Trophoblast cell (in vitro differentiated cells and primary cell): Measurements from ENCODE around the gene PHC3.

ENCODE experiments used
- DNase-seq, 2 donors: peaks; one replicate each; pipeline ENCODE4 v3.0.0-alpha.2; 2016
- H2AFZ ChIP-seq: 2 replicates; pipeline ENCODE4 v1.6.1; 2013; ENCODE audit warnings: low read length, moderate library complexity, mild to moderate bottlenecking; ENCODE audit not compliant: insufficient read depth, poor library complexity
- H2AK5ac ChIP-seq: 2 replicates; pipeline ENCODE4 v1.6.1; 2013; ENCODE audit warnings: mild to moderate bottlenecking, low read length
- H2BK120ac ChIP-seq: 2 replicates; pipeline ENCODE4 v1.6.1; 2013; ENCODE audit warnings: low read length, mild to moderate bottlenecking, moderate library complexity; ENCODE audit not compliant: insufficient read depth, poor library complexity
- H2BK12ac ChIP-seq: 2 replicates; pipeline ENCODE4 v1.6.1; 2013; ENCODE audit warnings: mild to moderate bottlenecking, low read length, moderate library complexity
- H2BK5ac ChIP-seq: 2 replicates; pipeline ENCODE4 v1.6.1; 2013; ENCODE audit warnings: low read length, low read depth, moderate library complexity, mild to moderate bottlenecking; ENCODE audit not compliant: poor library complexity
- H3K14ac ChIP-seq: 2 replicates; pipeline ENCODE4 v1.6.1; 2013; ENCODE audit warnings: mild to moderate bottlenecking, low read length
- H3K18ac ChIP-seq: 2 replicates; pipeline ENCODE4 v1.6.1; 2013; ENCODE audit warnings: mild to moderate bottlenecking, low read length
- H3K23ac ChIP-seq: 2 replicates; pipeline ENCODE4 v1.6.1; 2013; ENCODE audit warnings: low read length
- H3K27ac ChIP-seq: 2 replicates; pipeline ENCODE4 v1.5.1; 2013; ENCODE audit warnings: low read depth, mild to moderate bottlenecking, inconsistent platforms, low read length, moderate library complexity
- H3K27me3 ChIP-seq: 2 replicates; pipeline ENCODE4 v1.6.1; 2013; ENCODE audit warnings: inconsistent platforms, mild to moderate bottlenecking, low read length, moderate library complexity; ENCODE audit not compliant: insufficient read depth
- H3K36me3 ChIP-seq, 2 experiments: 1 replicate in 1 of 2; 2 replicates in 1 of 2; pipeline ENCODE4 v1.6.1; 2013; ENCODE audit warnings: low read length in 2 of 2, mild to moderate bottlenecking in 2 of 2, moderate library complexity in 1 of 2; ENCODE audit not compliant: insufficient read depth in 2 of 2, control insufficient read depth in 1 of 2
- H3K4ac ChIP-seq: 2 replicates; pipeline ENCODE4 v1.6.1; 2013; ENCODE audit warnings: low read depth, mild to moderate bottlenecking, low read length, moderate library complexity
- H3K4me1 ChIP-seq, 2 experiments: 1 replicate in 1 of 2; 2 replicates in 1 of 2; pipeline ENCODE4 v1.6.1; 2013; ENCODE audit warnings: low read length in 2 of 2, mild to moderate bottlenecking in 2 of 2, moderate library complexity in 1 of 2; ENCODE audit not compliant: insufficient read depth in 2 of 2, control insufficient read depth in 1 of 2
- H3K4me2 ChIP-seq: 2 replicates; pipeline ENCODE4 v1.6.1; 2013; ENCODE audit warnings: inconsistent platforms, mild to moderate bottlenecking, low read length, moderate library complexity
- H3K4me3 ChIP-seq: 2 replicates; pipeline ENCODE4 v1.5.1; 2013; ENCODE audit warnings: mild to moderate bottlenecking, low read depth, low read length, inconsistent platforms
- H3K79me1 ChIP-seq: one replicate; pipeline ENCODE4 v1.6.1; 2013; ENCODE audit warnings: low read length
- H3K79me2 ChIP-seq: 2 replicates; pipeline ENCODE4 v1.6.1; 2013; ENCODE audit warnings: low read length, mild to moderate bottlenecking; ENCODE audit not compliant: control insufficient read depth, insufficient read depth, poor library complexity
- H3K9ac ChIP-seq: 2 replicates; pipeline ENCODE4 v1.6.1; 2013; ENCODE audit warnings: mild to moderate bottlenecking, low read length
- H3K9me3 ChIP-seq: 2 replicates; pipeline ENCODE4 v1.6.1; 2013; ENCODE audit warnings: low read depth, mild to moderate bottlenecking, control low read depth, inconsistent platforms, low read length; ENCODE audit not compliant: insufficient read depth
- H4K12ac ChIP-seq: 2 replicates; pipeline ENCODE4 v1.6.1; 2013; ENCODE audit warnings: low read depth, mild to moderate bottlenecking, low read length, moderate library complexity
- H4K8ac ChIP-seq: 2 replicates; pipeline ENCODE4 v1.6.1; 2013; ENCODE audit warnings: low read depth, mild to moderate bottlenecking, low read length, moderate library complexity
- H4K91ac ChIP-seq: one replicate; pipeline ENCODE4 v1.6.1; 2013; ENCODE audit warnings: low read depth, mild to moderate bottlenecking, low read length, moderate library complexity
- WGBS: extraction: QIAGEN DNeasy Blood & Tissue Kit; methylation state at CpG from one replicate; pipeline ENCODE4 v1.1.7; 2013; ENCODE audit warnings: missing lambda C conversion rate; ENCODE audit not compliant: insufficient read length, insufficient coverage; ENCODE audit errors: extremely low coverage; 5-methylcytosine and 5-hydroxymethylcytosine counted together

PHC3 gene

DNA sequence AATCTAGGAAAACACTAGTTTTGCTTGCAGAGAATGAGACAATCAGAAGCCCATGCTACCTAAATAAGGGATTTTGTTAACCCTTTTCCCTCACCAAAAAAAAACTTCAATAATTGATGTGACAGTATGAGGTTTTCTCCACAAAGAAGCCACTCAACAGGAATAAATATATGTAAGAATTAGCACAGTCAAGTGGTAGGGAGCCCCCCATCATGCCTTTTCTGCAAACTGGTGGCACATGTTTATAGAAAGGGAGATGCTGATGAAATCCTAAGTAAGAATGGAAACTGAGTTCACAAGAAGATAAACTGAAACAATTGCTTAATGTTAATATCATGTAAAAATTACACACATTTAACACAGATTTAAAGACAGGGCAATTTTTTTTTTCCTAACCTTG, 51.0 kb downstream of the PHC3 start:
- Histone ChIP-seq H3K79me1 (no peaks in the 10 kb centered on the region), H3K23ac (no peak overlapping the region), H3K36me3 (peaks cover 13% of the 10 kb centered on the region in 2 experiments), H4K8ac (no peak overlapping the region), H3K79me2 (no peaks in the 10 kb centered on the region), H2BK120ac (no peak overlapping the region), H3K14ac (no peak overlapping the region), H4K12ac (no peak overlapping the region), H3K9me3 (peaks cover 2% of the 10 kb centered on the region), H3K27ac (no peak overlapping the region), H3K9ac (no peak overlapping the region), H3K18ac (no peak overlapping the region), H2AFZ (no peak overlapping the region), H4K91ac (no peak overlapping the region), H3K4me2 (no peak overlapping the region), H2BK12ac (no peak overlapping the region), H3K27me3 (no peaks in the 10 kb centered on the region), H3K4me1 (no peaks in the 10 kb centered on the region), H3K4ac (no peak overlapping the region), H2BK5ac (no peak overlapping the region), H3K4me3 (no peak overlapping the region), H2AK5ac (no peak overlapping the region)
- no peak for DNase-seq

DNA sequence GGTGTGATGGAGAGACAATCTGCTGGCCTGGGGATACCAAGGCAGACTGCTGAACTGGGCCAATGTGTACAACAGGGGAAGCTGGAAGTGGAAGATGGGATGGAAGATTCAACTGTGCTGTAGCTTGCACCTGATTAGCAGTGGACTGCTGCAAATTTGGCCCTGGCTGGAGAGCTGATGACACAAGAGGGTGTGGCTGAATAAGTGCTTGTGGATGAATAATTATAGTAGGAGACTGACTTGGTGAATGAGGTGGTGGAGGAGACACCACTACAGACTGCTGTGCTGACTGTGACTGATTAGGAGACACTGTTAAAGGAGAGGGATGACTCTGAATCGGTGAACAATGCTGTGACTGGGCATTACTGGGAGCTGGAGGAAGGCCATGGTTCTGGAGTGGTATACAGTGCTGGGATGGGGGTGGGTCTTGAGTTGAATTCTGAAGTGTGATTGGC, 52.5 kb downstream of the PHC3 start:
- Histone ChIP-seq H4K8ac (no peak overlapping the region), H3K4me1 (no peaks in the 10 kb centered on the region), H3K4ac (no peak overlapping the region), H3K18ac (no peak overlapping the region), H3K79me1 (no peaks in the 10 kb centered on the region), H2BK120ac (no peak overlapping the region), H3K79me2 (no peaks in the 10 kb centered on the region), H2AK5ac (no peak overlapping the region), H3K27ac (no peak overlapping the region), H3K9ac (no peak overlapping the region), H3K14ac (no peak overlapping the region), H4K12ac (no peak overlapping the region), H2BK12ac (no peak overlapping the region), H2AFZ (no peak overlapping the region), H4K91ac (no peak overlapping the region), H3K4me3 (no peak overlapping the region), H3K23ac (peak overlapping the region; percentile 38), H3K4me2 (no peak overlapping the region), H3K36me3 (peaks cover 11 to 13% of the 10 kb centered on the region in 2 experiments), H2BK5ac (no peak overlapping the region), H3K9me3 (peaks cover 2% of the 10 kb centered on the region), H3K27me3 (no peaks in the 10 kb centered on the region)
- no peak for DNase-seq
- WGBS: no CpG with 5 or more reads among the region's 1 CpG

DNA sequence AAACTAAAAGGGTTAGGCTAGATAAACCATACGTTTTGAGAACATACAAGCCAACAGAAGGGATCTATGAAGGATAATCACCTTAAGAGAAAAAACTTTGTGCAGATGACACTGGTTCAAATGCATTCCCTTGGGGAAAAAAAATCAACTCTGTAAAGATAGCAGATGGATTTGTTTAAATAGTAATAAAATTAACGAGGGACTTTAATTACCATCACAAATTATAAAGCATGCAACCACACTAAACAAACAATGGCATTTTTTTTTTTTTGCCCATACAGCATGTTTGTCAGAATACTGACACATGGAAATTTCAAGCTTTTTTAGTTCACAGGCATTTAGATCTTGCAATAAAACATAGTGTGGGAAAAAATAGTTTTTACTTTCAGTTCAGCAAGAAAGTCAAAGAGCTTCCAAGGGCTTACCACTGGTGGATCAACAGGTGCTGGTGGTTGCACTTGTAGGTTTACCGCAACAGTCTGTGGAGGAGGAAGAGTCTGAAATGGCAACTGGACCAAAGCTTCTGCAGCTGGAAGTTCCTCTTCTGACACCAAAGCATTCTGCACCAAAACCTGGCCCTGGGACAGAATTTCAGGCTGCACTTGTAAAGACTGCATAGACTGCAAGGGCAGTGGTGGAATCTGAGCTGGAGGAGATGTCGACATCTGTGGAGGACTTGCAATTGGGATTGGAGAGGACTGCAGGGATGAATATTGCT, 53.1 kb downstream of the PHC3 start:
- Histone ChIP-seq H2BK12ac (no peak overlapping the region), H3K27me3 (no peaks in the 10 kb centered on the region), H3K9me3 (peaks cover 2% of the 10 kb centered on the region), H3K27ac (no peak overlapping the region), H2AK5ac (no peak overlapping the region), H4K91ac (no peak overlapping the region), H3K36me3 (peaks cover 11 to 13% of the 10 kb centered on the region in 2 experiments), H4K12ac (no peak overlapping the region), H4K8ac (no peak overlapping the region), H3K9ac (no peak overlapping the region), H3K4me3 (no peak overlapping the region), H3K14ac (no peak overlapping the region), H3K4ac (no peak overlapping the region), H3K23ac (no peak overlapping the region), H2BK5ac (no peak overlapping the region), H3K4me1 (no peaks in the 10 kb centered on the region), H2AFZ (no peak overlapping the region), H3K18ac (no peak overlapping the region), H3K79me1 (no peaks in the 10 kb centered on the region), H2BK120ac (no peak overlapping the region), H3K79me2 (no peaks in the 10 kb centered on the region), H3K4me2 (no peak overlapping the region)
- WGBS: no CpG with 5 or more reads among the region's 4 CpGs
- DNase-seq: no peak

DNA sequence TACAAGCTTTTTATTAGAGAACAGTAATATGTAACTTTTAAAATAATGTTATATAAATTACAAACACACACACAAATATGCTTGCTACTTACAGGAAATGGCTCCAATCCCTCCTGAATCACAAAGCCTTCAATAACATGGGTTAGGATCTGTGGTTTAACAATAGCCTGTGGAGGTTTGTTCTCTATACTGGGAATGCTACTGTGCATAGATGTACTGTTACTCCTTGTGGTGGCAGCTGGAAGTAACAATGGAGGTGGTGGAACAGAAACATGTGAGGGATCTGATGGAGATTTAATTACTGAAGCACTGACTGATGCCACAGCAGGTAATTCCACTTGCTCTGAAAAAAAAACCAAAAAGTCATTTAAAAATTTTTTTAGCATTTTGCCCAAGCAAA, 64.4 kb downstream of the PHC3 start:
- Histone ChIP-seq H4K8ac (no peak overlapping the region), H3K4me2 (no peak overlapping the region), H3K4ac (no peak overlapping the region), H2BK5ac (no peak overlapping the region), H3K79me2 (no peaks in the 10 kb centered on the region), H3K36me3 (peaks cover 17 to 18% of the 10 kb centered on the region in 2 experiments), H2AFZ (no peak overlapping the region), H3K27me3 (no peaks in the 10 kb centered on the region), H3K9me3 (no peaks in the 10 kb centered on the region), H4K12ac (no peak overlapping the region), H4K91ac (no peak overlapping the region), H2BK12ac (no peak overlapping the region), H3K27ac (no peak overlapping the region), H3K4me3 (no peak overlapping the region), H2AK5ac (no peak overlapping the region), H3K23ac (no peak overlapping the region), H3K4me1 (no peaks in the 10 kb centered on the region), H3K79me1 (no peaks in the 10 kb centered on the region), H3K18ac (no peak overlapping the region), H3K9ac (no peak overlapping the region), H3K14ac (no peak overlapping the region), H2BK120ac (no peak overlapping the region)
- peak in 1 of 2 donors; percentile 10 for DNase-seq
